Urinary bladder (tissue), 4 donors: Measurements from ENCODE around the gene PAM16. TPM values are rescaled to one million over a fixed set of nuclear protein-coding genes. Genes with fewer than 3 reads are reported as not detected.

Experiments used
- DNase-seq: peaks from one replicate; pipeline ENCODE4 v3.0.0-alpha.2; 2015; ENCODE audit errors: extremely low spot score
- H3K27ac ChIP-seq: one replicate; pipeline ENCODE4 v1.5.1; 2013; ENCODE audit warnings: low read depth, mild to moderate bottlenecking, moderate library complexity
- H3K36me3 ChIP-seq: one replicate; pipeline ENCODE4 v1.6.1; 2013; ENCODE audit warnings: mild to moderate bottlenecking, moderate library complexity; ENCODE audit not compliant: insufficient read depth
- H3K4me1 ChIP-seq: one replicate; pipeline ENCODE4 v1.6.1; 2013; ENCODE audit warnings: mild to moderate bottlenecking, moderate library complexity; ENCODE audit not compliant: insufficient read depth
- H3K4me3 ChIP-seq: one replicate; pipeline ENCODE4 v1.5.1; 2013; ENCODE audit warnings: low read depth, low read length
- WGBS: extraction: QIAGEN DNeasy Blood & Tissue Kit; methylation state at CpG from one replicate; pipeline ENCODE4 v1.1.7; 2013; 5-methylcytosine and 5-hydroxymethylcytosine counted together
- polyA plus RNA-seq: library from polyadenylated mRNA; stranded (reverse); fragments of 200-250 nt; gene quantifications from one replicate; pipeline ENCODE4 v1.2.3, GENCODE V29; 2013
- total RNA-seq: library from RNA; depleted of rRNA; stranded (reverse); fragments of >200 nt; gene quantifications from one replicate; pipeline ENCODE4 v1.2.3, GENCODE V29; 2014
- donor health status: healthy with polysubstance abuse.
- donor health status: healthy.

PAM16 gene
- total and polyA plus RNA-seq, 2 donors, result 8.6 to 48.9 TPM

- no peak for DNase-seq
- no peak overlapping the region for H3K4me3 ChIP-seq
- H3K27ac ChIP-seq, result no peak overlapping the region
- H3K4me1 ChIP-seq, result no peaks in the 10 kb centered on the region
- 91% methylated on average over 20 of the region's 20 CpGs for WGBS
- H3K36me3 ChIP-seq, result no peaks in the 10 kb centered on the region
Measured at GRCh38 chr16:4387781-4388180, 36.7 kb upstream of the PAM16 start.

DNA sequence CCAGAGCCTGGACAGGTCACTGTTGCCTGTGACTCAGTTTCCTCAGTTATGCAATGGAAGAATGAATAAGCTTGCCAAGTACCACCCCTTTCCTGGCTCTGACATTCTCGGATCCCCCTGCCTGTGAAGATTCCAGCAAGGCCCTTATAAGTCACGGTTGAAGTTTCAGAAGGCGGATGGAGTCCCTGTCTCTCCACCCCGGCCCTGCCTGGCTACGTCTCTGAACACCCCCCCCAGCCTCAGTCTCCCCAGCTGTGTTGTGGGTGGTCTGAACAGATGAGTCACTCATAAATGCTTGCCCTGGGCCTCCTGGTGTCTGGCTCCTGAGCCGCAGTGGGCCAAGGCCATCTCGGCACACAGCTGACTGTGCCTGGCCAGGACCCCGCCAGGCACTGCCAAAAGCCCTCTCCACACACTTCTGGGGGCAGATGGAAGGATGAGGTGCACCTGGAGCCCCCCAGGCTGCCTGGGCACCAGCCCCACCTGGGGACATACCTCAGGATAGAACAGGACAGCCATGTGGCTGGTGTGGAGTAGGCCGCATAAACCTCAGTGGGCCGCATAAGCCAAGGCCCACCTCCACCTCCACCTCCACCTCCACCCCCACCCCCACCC, 35.9 kb upstream of the PAM16 start:
- no peak for DNase-seq
- no peak overlapping the region for H3K27ac ChIP-seq
- no peaks in the 10 kb centered on the region for H3K36me3 ChIP-seq
- 70% methylated on average over 10 of the region's 10 CpGs for WGBS
- H3K4me3 ChIP-seq, result no peak overlapping the region
- no peaks in the 10 kb centered on the region for H3K4me1 ChIP-seq

GRCh38 chr16:4386451-4386805, 35.3 kb upstream of the PAM16 start:
- Histone ChIP-seq H3K4me3 (no peak overlapping the region), H3K27ac (no peak overlapping the region), H3K36me3 (no peaks in the 10 kb centered on the region), H3K4me1 (no peaks in the 10 kb centered on the region)
- 61% methylated on average over 8 of the region's 8 CpGs for WGBS
- DNase-seq, result no peak

DNA sequence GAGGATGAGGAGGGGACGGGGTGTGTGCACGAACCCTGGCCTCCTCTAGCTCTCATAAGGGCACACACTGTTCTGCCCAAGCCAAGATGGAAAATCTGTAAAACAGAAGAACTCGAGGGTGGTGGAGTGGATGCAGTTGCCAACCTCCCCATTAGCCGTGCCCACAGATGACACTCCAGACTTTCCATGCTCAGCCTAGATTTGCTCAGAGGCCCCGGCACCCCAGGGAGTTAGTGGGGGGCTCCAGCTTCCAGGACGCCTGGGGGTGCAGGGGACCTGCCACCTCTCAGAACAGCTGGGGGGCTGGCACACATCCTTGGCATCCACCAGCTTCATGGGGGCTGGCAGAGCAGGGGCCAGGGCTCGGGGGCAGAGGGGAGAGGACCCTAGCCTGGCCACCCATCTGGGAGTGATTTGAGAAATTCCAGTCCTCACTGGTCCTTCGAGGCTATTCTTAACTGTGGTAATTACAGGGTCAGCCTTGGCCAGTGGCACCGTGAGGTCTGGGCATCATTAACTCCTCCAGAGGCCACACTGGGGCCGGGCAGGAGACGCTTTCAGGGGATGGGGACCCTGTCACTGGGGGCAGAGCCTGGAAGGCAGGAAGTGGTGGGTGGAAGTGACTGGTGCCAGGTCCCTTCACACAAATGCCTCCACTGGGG, 34.8 kb upstream of the PAM16 start:
- 71% methylated on average over 11 of the region's 11 CpGs for WGBS
- DNase-seq, result no peak
- Histone ChIP-seq H3K36me3 (no peaks in the 10 kb centered on the region), H3K27ac (no peak overlapping the region), H3K4me1 (no peaks in the 10 kb centered on the region), H3K4me3 (no peak overlapping the region)

DNA sequence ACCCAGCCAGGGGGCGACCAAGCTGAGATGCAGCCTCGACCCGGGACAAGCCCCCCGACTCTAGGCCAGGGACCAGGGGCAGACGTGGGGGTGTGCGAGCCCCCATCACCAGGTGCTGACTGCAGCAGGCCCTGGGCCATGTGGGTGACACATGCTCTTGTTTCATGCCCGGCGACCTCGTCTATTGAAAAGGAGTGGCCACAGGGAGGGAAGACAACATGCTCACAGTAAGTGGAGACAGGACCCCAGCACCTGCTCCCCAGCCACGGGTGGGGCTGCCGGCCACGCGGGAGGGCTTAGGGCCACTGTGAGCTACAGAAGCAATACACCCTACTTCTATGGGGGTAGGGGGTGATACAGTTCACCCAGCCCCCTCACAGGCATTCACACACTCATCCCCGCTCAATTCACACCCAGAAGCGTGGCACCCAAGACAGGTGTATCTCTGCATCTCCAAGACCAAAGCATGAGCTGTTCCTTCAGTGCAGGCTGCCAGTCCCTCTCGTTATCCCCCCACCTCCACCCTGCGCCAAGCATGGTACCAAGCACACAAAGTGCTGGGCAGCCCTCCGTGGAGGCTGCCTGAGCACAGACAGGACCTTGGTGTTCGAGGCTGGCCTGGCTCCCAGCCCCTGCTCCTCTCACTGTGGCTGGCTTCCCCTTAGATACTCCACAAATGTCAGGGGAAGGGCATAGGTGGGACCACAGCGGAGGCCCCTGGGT, 34.1 kb upstream of the PAM16 start:
- no peak overlapping the region for H3K27ac ChIP-seq
- 78% methylated on average over 20 of the region's 20 CpGs for WGBS
- no peak overlapping the region for H3K4me3 ChIP-seq
- no peaks in the 10 kb centered on the region for H3K36me3 ChIP-seq
- DNase-seq, result no peak
- no peaks in the 10 kb centered on the region for H3K4me1 ChIP-seq

- Histone ChIP-seq H3K27ac (no peak overlapping the region), H3K4me3 (no peak overlapping the region), H3K36me3 (no peaks in the 10 kb centered on the region), H3K4me1 (no peaks in the 10 kb centered on the region)
- DNase-seq, result no peak
- WGBS, result 59% methylated on average over 20 of the region's 20 CpGs
Measured at GRCh38 chr16:4384509-4384942, 33.4 kb upstream of the PAM16 start.

- DNase-seq, result no peak
- no peak overlapping the region for H3K4me3 ChIP-seq
- H3K4me1 ChIP-seq, result no peaks in the 10 kb centered on the region
- WGBS, result 82% methylated on average over 12 of the region's 12 CpGs
- no peaks in the 10 kb centered on the region for H3K36me3 ChIP-seq
- no peak overlapping the region for H3K27ac ChIP-seq
Measured at GRCh38 chr16:4383591-4384444, 32.7 kb upstream of the PAM16 start.

DNA sequence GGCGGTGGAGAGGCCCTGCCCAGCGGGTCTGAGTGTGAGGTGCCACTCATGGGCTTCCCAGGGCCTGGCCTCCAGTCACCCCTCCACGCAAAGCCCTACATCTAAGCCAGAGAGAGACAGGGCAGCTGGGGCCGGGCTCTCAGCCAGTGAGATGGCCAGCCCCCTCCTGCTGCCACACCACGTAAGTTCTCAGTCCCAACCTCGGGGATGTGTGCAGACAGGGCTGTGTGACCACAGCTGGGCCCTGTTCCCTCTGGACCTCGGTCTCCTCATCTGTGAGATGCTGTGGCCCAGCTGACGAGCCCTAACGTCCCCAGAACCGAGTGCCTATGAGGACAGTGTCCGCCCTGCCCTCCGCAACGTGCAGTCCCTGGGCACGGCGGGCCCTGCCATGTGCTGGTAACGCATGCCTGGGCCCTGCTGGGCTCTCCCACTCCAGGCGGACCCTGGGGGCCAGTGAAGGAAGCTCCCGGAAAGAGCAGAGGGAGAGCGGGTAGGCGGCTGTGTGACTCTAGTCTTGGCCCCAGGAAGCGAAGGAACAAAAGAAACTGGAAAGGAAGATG, 31.8 kb upstream of the PAM16 start:
- no peak for DNase-seq
- Histone ChIP-seq H3K4me1 (no peaks in the 10 kb centered on the region), H3K27ac (no peak overlapping the region), H3K36me3 (no peaks in the 10 kb centered on the region), H3K4me3 (no peak overlapping the region)
- 79% methylated on average over 21 of the region's 21 CpGs for WGBS

DNA sequence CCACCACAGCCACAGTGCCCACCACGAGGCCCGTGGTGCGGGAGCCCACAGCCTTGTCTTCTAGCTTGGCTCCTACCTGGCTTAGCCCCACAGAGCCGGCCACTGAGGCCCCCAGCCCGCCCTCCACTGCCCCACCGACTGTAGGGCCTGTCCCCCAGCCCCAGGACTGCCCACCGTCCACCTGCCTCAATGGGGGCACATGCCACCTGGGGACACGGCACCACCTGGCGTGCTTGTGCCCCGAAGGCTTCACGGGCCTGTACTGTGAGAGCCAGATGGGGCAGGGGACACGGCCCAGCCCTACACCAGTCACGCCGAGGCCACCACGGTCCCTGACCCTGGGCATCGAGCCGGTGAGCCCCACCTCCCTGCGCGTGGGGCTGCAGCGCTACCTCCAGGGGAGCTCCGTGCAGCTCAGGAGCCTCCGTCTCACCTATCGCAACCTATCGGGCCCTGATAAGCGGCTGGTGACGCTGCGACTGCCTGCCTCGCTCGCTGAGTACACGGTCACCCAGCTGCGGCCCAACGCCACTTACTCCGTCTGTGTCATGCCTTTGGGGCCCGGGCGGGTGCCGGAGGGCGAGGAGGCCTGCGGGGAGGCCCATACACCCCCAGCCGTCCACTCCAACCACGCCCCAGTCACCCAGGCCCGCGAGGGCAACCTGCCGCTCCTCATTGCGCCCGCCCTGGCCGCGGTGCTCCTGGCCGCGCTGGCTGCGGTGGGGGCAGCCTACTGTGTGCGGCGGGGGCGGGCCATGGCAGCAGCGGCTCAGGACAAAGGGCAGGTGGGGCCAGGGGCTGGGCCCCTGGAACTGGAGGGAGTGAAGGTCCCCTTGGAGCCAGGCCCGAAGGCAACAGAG, 31.0 kb upstream of the PAM16 start:
- Histone ChIP-seq H3K4me1 (no peaks in the 10 kb centered on the region), H3K36me3 (no peaks in the 10 kb centered on the region), H3K4me3 (no peak overlapping the region), H3K27ac (no peak overlapping the region)
- DNase-seq, result no peak
- WGBS, result 94% methylated on average over 55 of the region's 55 CpGs

DNA sequence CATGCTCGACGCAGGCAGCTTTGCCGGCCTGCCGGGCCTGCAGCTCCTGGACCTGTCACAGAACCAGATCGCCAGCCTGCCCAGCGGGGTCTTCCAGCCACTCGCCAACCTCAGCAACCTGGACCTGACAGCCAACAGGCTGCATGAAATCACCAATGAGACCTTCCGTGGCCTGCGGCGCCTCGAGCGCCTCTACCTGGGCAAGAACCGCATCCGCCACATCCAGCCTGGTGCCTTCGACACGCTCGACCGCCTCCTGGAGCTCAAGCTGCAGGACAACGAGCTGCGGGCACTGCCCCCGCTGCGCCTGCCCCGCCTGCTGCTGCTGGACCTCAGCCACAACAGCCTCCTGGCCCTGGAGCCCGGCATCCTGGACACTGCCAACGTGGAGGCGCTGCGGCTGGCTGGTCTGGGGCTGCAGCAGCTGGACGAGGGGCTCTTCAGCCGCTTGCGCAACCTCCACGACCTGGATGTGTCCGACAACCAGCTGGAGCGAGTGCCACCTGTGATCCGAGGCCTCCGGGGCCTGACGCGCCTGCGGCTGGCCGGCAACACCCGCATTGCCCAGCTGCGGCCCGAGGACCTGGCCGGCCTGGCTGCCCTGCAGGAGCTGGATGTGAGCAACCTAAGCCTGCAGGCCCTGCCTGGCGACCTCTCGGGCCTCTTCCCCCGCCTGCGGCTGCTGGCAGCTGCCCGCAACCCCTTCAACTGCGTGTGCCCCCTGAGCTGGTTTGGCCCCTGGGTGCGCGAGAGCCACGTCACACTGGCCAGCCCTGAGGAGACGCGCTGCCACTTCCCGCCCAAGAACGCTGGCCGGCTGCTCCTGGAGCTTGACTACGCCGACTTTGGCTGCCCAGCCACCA, 30.2 kb upstream of the PAM16 start:
- H3K4me1 ChIP-seq, result no peaks in the 10 kb centered on the region
- 91% methylated on average over 59 of the region's 59 CpGs for WGBS
- DNase-seq, result no peak
- H3K36me3 ChIP-seq, result no peaks in the 10 kb centered on the region
- no peak overlapping the region for H3K27ac ChIP-seq
- H3K4me3 ChIP-seq, result no peak overlapping the region

DNA sequence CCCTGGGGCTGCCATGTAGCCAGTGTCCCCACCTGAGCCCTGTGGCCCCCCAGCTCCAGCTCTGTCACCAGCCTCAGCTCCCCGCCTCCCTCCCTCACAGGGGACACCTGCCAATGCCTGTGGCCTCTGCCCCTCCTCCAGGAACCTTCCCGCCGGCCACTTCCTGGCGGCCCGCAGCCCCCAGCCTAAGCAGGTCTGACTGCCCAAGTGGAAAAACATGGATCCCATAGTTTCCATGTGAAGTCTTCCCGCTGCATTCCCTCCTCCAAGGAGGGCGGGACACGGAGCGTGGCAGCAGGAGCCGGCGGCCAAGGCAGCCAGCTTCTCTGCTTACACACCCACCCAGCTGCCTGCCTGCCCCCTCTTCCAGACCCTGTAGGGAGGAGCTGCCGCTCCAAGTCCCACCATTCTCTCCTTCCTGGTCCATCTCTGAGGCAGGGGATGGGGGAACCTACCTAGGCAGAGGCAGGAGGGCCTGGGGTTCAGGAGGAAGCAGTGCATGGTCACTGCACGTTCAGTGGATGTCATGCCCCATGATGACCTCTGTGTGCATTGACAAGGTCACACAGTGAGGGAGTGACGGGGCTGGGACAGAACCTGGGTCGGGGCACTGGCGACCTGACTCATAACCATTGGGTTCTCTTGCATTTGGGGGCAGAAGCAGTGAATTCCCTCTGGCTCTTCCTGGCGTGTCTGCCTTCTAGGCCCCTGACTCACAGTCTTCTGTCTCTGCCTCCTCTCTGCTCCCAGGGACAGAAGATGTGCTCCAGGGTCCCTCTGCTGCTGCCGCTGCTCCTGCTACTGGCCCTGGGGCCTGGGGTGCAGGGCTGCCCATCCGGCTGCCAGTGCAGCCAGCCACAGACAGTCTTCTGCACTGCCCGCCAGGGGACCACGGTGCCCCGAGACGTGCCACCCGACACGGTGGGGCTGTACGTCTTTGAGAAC, 29.3 kb upstream of the PAM16 start:
- no peak for DNase-seq
- Histone ChIP-seq H3K4me3 (no peak overlapping the region), H3K27ac (no peak overlapping the region), H3K36me3 (no peaks in the 10 kb centered on the region), H3K4me1 (no peaks in the 10 kb centered on the region)
- 70% methylated on average over 26 of the region's 26 CpGs for WGBS
